SU-DHL-6 (cell line): ENCODE results near the gene DPF1.

ENCODE experiments used
- CTCF ChIP-seq: fragments of 200-600 bp; sonication (generic); IDR thresholded peaks from one replicate; pipeline ENCODE4 v1.5.1; 2017; ENCODE audit warnings: antibody characterized with exemption, mild to moderate bottlenecking, low read length, moderate library complexity; ENCODE audit not compliant: insufficient read depth, poor library complexity, severe bottlenecking
- EZH2phosphoT487 ChIP-seq: fragments of 200-600 bp; sonication (generic), shearing (Covaris generic); conservative IDR thresholded peaks from 2 replicates; pipeline ENCODE4 v1.6.1; 2018; ENCODE audit warnings: mild to moderate bottlenecking, antibody characterized with exemption, low read length, moderate library complexity, mixed read lengths

GRCh38 chr19:38190061-38190460 lies 34.0 kb downstream of the DPF1 start:
- TF ChIP-seq CTCF: no peak
- no peak for TF ChIP-seq EZH2phosphoT487
